ENCODE measurements around the gene CNNM3.
"Not testable (repeated sequence)": the region's sequence is repeated elsewhere in the genome, so short reads cannot be mapped to it uniquely, and the experiment has no call there.

Gene CNNM3

GRCh38 chr2:96800061-96801004, 15.7 kb upstream of the CNNM3 start:
- DNase-seq, result no peak

- DNase-seq, result peak; percentile 61
Measured at GRCh38 chr2:96801005-96801785, 14.9 kb upstream of the CNNM3 start.

- no peak for DNase-seq
Measured at GRCh38 chr2:96801786-96802595, 14.1 kb upstream of the CNNM3 start.

- no peak for DNase-seq
Measured at GRCh38 chr2:96802721-96803120, 13.3 kb upstream of the CNNM3 start.

GRCh38 chr2:96804986-96805385, 11.1 kb upstream of the CNNM3 start:
- no peak for DNase-seq

- not testable (repeated sequence) for DNase-seq
Measured at GRCh38 chr2:96805946-96806345, 10.1 kb upstream of the CNNM3 start.

GRCh38 chr2:96806468-96807126, 9.5 kb upstream of the CNNM3 start:
- DNase-seq, result no peak

GRCh38 chr2:96807127-96807471, 9.0 kb upstream of the CNNM3 start:
- DNase-seq, result no peak

- no peak for DNase-seq
Measured at GRCh38 chr2:96808176-96808837, 7.8 kb upstream of the CNNM3 start.

- no peak for DNase-seq
Measured at GRCh38 chr2:96809216-96809882, 6.7 kb upstream of the CNNM3 start.

GRCh38 chr2:96809951-96810782, 5.9 kb upstream of the CNNM3 start:
- no peak for DNase-seq

- no peak for DNase-seq
Measured at GRCh38 chr2:96810783-96811192, 5.3 kb upstream of the CNNM3 start.

- DNase-seq, result no peak
Measured at GRCh38 chr2:96811917-96812316, 4.2 kb upstream of the CNNM3 start.

GRCh38 chr2:96813656-96814055, 2.4 kb upstream of the CNNM3 start:
- no peak for DNase-seq

GRCh38 chr2:96815326-96816126, 542 bp upstream of the CNNM3 start:
- DNase-seq, result no peak

GRCh38 chr2:96816836-96817702, 1.0 kb downstream of the CNNM3 start:
- DNase-seq, result peak; percentile 40

GRCh38 chr2:96817882-96818281, 1.8 kb downstream of the CNNM3 start:
- no peak for DNase-seq

GRCh38 chr2:96819128-96819875, 3.2 kb downstream of the CNNM3 start:
- peak; percentile 49 for DNase-seq
